ENCODE measurements around the gene CYTH1.

CYTH1 gene

DNA sequence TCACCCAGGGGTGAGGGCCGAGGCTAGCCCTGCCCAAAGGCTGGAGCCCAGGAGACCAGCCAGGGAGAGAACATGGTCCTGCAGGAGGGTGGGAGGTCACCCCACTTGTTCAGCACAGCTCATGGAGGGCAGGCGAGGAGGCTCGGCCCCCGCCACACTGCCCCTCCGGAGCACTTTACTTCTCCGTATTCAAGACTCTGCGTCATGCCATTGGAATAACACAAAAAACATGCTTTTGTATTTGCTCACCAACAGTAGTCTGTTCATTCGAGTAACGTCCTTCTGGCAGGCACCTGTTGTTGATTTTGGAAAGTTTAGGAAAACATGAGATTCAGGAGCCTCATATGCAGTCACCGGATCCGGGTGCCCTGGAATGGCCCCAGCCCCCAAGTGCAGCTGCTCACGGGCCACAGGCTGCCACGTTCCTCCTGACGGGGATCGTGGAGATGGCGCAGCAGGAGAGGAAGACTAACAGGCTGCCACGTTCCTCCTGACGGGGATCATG is 123.7 kb downstream of the CYTH1 start:
- in situ Hi-C loops (cut with MboI; ENCODE audit: low sequenced_read_pairs) = no loop called here

DNA sequence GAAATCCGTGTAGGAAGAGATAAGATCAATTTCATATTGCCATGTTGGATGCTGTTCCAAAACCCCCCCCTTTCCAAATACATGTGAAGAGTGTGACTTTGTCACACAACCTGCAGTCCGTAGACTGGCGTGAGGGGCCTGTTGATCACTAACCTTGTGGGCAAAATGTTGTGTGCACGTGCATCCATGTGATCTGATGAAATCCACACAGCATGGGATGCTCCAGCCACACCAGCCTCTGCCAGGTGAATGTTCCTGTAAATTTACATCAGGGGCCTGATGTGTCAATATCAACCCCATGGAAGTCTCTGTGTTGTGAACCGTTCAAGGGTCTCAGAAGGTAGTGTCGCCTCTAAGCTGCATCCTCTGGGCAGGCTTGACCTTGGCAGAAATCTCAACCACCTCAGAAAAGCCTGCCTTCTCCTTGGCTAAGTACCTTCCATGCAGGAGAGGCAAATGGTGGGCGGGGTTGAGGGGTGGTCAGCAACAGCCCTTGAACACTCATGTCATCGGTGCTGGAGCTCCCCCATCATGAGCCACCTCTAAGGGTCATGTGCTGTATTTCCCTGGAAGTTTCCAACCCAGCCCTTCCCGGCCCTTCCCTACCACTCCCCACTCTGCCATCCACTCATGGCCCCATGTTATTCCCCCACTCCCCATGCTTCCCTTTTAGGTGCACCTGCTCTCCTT is 126.7 kb downstream of the CYTH1 start:
- in situ Hi-C loops (cut with MboI; ENCODE audit: low sequenced_read_pairs) = no loop called here

DNA sequence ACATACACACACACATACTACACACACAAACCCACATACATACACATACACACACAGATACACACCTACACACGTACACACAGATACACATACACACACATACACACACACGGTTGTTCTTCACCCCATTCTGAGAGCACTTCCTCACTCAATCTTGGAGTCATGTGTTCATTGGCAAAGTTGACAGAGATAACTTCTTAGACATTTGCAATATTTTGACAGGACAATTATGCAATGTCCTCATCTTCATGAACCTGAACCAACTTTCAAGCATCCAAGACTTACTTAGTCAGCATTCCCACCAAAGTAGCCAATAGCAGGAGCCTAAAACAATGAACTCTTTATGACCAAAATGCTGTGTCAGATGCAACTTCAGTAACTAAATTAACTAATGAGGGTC is 127.7 kb downstream of the CYTH1 start:
- in situ Hi-C loops (cut with MboI; ENCODE audit: low sequenced_read_pairs) = no loop called here

DNA sequence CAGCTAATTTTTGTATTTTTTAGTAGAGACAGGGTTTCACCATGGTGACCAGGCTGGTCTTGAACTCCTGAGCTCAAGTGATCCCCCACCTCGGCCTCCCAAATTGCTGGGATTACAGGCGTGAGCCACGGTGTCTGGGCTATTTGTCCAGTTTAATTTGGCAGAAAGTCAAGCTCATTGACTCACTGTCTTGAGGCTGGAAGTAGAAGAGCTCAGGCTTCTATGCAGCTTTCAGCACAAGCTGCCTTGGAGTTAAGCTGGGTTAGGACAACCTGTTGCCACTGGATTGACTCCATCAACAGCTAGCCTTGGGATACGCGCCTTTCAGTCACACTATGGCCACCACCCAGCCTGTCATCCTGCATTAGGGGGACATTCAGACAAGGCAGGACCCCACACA is 128.7 kb downstream of the CYTH1 start:
- in situ Hi-C loops (cut with MboI; ENCODE audit: low sequenced_read_pairs) = no loop called here

DNA sequence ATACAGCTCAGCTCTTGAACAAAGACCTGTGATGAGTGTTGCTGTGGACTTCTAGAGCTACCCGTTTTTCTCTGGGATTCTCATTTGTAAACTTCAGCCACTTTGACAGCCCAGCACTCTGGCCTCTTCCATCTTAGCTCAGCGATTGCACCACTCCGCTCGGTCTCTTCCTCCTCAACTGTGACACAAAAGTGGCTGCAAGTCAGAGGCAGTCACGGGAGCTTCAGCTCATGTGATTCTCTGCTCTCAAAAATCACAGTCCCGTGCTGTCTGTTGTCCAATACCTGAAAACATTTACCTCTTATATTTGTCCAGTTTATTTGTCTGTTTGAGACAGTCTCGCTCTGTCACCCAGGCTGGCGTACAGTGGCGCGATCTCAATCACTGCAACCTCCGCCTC is 129.2 kb downstream of the CYTH1 start:
- in situ Hi-C loops (cut with MboI; ENCODE audit: low sequenced_read_pairs) = no loop called here

DNA sequence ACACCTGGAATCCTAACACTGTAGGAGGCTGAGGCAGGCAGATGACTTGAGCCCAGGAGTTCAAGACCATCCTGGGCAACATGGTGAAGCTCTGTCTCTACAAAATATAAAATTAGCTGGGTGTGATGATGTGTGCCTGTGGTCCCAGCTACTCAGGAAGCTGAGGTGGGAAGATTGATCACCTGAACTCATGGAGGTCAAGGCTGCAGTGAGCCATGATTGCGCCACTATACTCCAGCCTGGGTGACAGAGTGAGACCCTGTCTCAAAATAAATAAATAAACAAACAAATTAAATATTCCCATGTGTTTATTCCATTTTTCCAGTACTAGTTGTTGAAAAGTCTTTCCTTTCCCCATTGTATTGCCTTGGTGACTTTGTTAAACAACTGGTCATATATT is 130.0 kb downstream of the CYTH1 start:
- in situ Hi-C loops (cut with MboI; ENCODE audit: low sequenced_read_pairs) = no loop called here

DNA sequence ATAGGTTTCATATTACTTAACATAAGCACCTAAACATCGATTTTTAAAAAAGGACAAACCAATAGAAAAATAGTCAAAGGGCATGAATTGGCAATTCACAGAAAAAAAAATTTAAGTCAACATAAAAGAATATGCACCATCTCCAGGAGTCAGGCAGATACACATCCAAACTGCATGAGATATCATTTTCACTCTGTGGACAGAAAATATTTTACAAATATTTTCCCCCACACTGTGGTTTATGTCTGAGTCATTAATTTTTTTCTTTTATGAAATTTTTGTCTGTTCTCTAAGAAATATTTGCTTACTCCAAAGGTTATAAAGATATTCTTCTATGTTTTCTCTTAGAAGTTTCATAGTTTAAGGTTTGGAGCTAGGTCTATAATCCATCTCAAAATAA is 130.5 kb downstream of the CYTH1 start:
- in situ Hi-C loops (cut with MboI; ENCODE audit: low sequenced_read_pairs) = no loop called here

DNA sequence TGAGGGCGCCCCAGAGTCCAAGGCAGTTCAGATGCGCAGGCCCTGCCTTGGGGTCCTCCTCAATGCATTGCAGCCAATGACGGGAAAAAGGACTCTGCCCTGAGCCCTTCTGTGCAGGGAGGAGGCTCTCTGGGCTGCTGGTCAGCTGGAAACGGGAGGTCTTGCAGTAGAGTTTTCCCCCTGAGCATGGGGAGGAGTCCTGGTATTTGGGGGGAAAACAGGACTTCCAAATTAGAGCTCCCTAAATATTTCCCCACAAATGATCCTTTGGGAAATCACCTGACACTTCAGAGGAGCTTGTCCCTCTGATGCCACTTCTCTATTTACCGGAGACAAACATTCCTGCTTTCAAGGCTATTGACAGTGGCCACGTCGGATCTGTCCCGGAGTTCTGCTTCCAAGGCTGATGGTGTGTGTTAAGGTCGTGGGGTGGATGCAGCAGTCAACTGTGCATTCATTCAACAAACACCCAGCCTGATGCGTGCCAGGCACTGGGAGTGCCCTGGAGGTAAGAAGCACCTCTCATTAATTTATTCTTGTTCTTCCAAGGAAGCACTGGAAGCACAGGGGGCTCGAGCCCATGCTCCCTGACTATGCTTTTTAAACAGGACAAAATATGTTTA is 131.9 kb downstream of the CYTH1 start:
- in situ Hi-C loops (cut with MboI; ENCODE audit: low sequenced_read_pairs) = no loop called here

DNA sequence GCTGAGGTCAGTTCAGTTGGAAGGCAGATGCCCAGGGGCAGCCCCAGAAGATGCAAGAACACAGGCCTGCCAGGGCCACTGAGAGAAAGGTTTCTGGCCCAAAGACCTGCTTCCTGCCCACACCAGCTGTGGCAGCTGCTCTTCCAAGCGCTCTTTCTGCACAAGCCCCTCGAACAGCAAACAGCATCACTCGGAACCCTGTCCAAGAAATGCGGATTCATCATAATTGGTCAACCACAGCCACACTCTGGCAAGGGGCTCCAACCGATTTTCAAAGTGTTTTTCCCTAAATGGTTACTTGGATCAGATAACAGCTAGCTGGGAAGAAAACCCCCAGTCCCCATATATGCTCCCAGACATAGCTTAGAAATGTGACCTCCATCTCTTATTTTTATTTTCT is 133.8 kb downstream of the CYTH1 start:
- in situ Hi-C loops (cut with MboI; ENCODE audit: low sequenced_read_pairs) = no loop called here

DNA sequence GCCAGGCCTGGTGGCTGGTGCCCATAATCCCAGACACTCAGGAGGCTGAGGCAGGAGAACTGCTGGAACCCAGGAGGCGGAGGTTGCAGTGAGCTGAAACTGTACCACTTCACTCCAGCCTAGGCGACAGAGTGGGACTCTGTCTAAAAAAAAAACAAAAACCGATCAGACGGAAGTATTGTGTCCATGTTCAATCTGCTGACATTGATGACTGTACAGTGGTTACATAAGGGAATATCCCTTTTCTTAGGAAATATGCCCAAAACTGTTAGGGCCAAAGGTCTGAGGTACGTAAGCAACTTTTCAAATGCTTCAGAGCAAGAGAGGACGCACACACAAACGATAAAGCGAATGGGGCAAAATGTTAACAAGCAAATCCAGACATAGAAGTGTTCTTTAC is 135.0 kb downstream of the CYTH1 start:
- in situ Hi-C loops (cut with MboI; ENCODE audit: low sequenced_read_pairs) = no loop called here

DNA sequence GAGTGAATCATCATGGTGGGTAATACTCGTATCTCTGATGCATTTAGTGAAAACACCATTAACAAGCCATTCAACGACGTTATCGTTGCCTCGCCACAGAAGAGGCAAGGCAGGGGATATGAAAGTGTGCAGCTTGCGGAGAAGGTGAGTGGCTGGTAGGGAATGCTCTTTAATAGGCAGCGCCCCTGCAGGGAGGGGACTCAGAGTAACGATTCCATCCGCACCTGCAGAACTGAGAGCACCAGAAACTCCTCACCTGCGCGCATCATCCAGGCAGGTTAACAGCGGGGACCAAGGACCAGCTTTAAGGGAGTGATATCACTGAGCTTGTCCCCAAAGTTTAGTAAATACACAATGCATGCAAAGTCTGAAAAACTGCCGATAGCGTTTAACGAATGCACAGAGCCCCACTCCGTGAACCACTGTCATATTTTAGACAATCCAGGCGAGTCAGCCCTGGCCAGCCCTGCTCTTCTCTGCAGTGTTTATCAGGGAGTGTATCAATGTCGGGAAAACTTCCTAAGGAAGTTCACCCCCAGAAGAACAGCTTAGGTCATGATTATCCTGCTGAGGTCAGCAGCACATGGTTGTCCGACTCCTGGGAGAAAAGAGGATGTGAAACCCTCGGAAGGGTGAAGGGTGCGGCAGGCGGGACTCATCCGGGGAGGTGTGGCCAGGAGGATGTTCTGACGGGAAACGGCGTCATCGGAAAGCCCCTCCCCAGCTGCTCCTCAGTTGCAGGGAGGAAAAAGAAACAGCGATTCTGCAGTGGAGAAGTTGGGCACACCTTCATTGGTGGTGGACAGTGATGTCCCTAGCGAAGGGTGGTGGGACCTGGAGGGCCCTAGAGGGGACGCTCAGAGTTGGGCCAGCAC is 136.4 kb downstream of the CYTH1 start:
- in situ Hi-C loops (cut with MboI; ENCODE audit: low sequenced_read_pairs) = no loop called here

DNA sequence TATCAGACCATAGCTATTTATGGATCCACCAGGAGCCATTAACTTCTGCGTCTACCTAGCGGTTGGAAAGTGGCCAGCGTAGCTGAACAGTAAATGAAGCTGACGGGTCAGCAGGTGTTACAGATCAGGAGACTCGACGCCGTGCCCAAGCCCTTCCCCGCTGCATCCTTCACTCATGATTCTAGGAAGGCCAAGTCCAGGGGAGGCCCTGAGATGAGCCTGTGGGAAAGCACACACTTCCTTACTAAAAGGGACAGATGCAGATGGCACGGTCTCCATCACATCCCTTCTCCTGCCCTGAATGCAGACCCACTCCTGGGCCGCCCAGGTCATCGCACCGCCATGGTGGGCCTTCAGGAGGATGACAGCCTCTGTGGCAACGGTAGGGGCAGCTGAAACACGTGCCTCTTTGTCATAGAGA is 137.1 kb downstream of the CYTH1 start:
- in situ Hi-C loops (cut with MboI; ENCODE audit: low sequenced_read_pairs) = no loop called here

DNA sequence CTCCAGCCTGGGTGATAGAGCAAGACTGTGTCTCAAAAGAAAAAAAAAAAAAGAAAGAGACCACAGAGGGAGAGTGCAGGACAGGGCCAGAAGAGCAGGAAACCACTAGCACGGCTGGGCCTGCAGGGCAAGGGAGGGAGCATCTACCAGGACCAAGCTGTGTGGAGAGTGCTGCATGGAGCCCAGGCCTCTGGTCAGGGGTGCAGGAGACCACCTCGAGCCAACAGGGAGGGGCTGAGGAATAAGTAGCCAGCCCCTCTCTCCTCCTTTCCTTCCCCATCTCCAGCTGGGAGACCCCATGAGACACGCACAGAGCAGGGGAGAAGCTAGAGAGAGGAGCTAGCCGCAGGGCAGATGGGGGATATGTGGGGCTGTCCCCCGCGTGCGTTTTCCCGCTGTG is 137.8 kb downstream of the CYTH1 start:
- in situ Hi-C loops (cut with MboI; ENCODE audit: low sequenced_read_pairs) = no loop called here

DNA sequence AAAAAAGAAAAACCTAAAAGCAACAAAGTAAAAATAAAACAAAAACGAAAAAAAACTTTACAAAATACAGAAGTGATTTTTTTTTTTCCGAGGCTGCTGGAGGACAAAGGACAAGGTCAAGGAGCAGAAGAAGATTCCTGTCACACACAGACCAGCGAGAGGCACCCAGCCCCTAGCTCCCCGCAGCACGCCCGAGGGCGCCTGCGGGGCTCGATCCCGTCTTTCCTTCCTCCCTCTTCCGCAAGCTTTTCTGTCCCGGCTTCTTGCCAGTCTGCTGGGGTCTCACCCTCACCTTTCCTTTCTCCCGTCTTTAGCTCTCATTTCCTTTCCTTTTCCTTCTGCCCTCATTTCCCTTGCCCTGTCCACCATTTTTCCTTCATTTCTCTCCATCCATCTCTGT is 138.7 kb downstream of the CYTH1 start:
- in situ Hi-C loops (cut with MboI; ENCODE audit: low sequenced_read_pairs) = no loop called here

DNA sequence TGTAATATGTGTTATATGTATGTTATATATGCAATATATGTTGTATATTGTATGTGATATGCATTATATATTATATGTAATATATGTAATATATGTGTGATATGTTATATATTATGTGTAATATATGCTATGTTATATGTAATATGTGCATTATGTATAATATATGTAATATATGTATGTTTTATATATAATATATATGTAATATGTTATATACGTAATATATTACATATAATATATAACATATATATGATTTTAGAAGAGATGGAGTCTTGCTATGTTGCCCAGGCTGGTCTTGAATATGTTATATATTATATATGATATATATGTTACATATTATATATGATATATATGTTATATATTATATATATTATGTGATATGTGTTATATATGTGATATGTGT is 139.4 kb downstream of the CYTH1 start:
- in situ Hi-C loops (cut with MboI; ENCODE audit: low sequenced_read_pairs) = no loop called here

DNA sequence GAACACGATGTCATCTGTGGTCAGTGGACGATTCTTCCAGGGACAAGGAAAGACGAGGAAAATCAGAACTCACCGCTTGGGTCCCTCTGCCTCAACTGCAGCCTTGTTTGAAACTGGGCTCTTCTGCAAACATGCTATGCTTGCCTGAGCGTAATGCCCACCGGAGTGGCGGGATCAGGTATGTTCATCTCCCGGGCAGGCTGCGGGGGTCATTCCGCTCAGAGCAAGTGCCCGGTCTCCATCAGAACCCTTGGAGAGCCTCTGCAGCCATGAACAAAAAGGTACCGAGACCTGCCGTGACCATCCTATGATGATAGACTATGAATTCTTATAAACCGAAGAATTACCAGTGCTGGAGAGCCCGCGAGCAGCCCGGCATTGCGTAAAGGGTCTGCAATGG is 140.4 kb downstream of the CYTH1 start:
- in situ Hi-C loops (cut with MboI; ENCODE audit: low sequenced_read_pairs) = no loop called here

DNA sequence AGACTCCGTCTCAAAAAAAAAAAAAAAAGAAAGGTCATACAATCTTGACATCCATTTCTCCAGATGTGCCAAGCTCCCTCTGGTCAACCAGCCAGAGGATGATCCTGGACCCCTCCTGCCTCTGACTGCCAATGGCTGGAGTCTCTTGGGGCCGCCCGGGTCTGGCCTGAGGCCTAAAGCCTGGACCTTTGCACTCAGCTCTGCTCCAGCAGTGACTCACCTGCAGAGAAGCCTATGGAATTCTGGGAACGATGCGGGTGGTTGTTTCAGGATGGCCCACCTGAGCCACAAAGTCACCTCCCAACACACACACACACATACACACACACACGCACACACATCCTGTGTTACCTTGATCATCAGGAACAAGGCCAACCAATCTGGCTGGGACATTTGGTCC is 140.8 kb downstream of the CYTH1 start:
- in situ Hi-C loops (cut with MboI; ENCODE audit: low sequenced_read_pairs) = no loop called here

DNA sequence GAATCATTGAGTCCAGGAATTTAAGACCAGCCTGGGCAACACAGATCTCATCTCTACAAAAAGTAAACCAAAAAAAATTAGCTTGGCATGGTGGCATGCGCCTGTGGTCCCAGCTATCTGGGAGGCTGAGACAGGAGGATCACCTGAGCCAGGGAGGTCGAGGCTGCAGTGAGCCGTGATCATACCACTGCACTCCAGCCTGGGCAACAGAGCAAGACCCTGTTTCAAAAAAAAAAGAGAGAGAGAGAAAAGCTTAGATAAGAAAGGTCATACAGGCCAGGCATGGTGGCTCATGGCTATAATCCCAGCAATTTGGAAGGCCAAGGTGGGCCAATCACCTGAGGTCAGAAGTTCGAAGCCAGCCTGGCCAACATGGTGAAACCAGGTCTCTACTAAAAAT is 141.4 kb downstream of the CYTH1 start:
- in situ Hi-C loops (cut with MboI; ENCODE audit: low sequenced_read_pairs) = no loop called here

DNA sequence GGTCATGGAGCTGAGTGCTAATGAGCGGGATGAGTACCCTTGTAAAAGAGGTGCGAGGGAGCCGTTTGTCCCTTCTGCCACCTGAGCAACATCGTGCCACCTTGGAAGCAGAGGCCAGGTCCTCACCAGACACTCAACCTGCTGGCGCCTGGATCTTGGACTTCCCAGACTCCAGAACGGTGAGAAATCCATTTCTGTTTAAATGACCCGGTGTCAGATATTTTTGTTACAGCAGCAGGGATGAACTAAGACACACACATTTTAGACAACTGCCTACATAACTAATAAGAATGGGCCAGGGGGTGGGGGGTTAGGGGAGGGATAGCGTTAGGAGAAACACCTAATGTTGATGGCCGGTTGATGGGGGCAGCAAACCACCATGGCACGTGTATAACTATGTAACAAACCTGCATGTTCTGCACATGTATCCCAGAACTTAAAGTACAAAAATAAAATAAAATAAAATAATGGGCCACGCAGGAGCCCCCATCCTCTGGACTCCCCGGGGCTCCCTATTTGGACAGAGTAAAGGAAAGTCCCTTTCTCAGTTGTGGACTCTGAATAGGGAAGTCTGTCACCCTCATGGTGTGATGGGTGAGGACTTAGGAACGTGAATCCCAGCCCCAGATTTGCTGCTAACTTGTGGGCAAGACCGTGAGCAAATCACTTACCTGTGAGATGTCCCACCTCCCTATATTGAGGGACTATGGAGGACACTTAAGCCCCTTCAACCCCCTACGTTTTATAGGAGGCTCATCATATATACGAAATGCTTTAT is 144.2 kb downstream of the CYTH1 start:
- in situ Hi-C loops (cut with MboI; ENCODE audit: low sequenced_read_pairs) = no loop called here

DNA sequence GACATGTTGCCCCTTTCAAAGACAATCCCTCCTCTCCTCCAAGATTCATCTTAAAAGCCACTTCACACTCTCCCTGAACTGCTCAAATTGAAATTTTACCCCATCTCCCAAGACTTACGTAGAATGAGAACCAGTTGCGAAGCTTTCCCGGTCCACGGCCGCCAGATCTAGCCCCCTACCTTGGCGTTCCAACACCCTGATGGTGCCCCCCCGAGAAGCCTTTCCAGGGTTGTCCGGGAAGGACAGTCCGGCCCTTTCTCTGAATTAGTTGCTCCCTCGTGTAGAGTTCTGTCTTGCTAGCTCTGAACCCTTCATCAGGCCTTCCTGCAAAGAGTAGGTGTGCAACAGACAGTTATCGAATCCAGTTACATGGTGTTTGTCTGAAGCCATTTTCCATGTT is 144.9 kb downstream of the CYTH1 start:
- in situ Hi-C loops (cut with MboI; ENCODE audit: low sequenced_read_pairs) = no loop called here

DNA sequence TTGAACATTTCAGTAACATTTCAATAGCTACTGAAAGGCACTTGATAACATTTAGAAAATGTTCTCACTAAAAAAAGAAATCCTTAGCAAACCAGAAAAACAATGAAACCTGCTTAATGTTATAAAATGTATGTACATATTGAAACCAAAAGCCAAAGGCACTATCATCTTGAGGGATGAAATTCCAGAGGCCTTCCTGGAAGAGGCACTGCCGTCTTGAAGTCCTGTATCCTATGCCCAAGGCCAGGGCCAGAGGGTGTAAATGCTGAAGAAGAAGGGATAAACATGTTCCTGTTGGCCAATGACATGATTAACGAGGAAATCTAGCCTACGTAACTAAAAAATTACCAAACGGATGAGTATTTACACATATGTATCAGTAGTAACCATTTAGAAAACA is 147.9 kb downstream of the CYTH1 start:
- in situ Hi-C loops (cut with MboI; ENCODE audit: low sequenced_read_pairs) = no loop called here
